Liver (tissue), 9 donors: Measurements from ENCODE around the gene HPGD. TPM values are rescaled to one million over a fixed set of nuclear protein-coding genes. Genes with fewer than 3 reads are reported as not detected.

Source experiments
- DNase-seq: peaks from one replicate; pipeline ENCODE4 v3.0.0-alpha.2; 2017; ENCODE audit warnings: low spot score
- H3K27ac ChIP-seq, 2 donors: one replicate each; pipeline ENCODE4 v1.7.0; 2013; ENCODE audit warnings: inconsistent platforms in 2 of 2, low read length in 2 of 2, control low read depth in 1 of 2, low read depth in 1 of 2, mild to moderate bottlenecking in 1 of 2
- H3K27me3 ChIP-seq, 4 donors: one replicate each; pipeline versions ENCODE4 v1.6.1 to v1.7.0; 2013; ENCODE audit warnings: low read length in 3 of 4, inconsistent platforms in 1 of 4, mild to moderate bottlenecking in 1 of 4, moderate library complexity in 1 of 4; ENCODE audit not compliant: control insufficient read depth in 4 of 4, insufficient read depth in 4 of 4
- H3K36me3 ChIP-seq, 4 donors: one replicate each; pipeline versions ENCODE4 v1.6.1 to v1.7.0; 2013; ENCODE audit warnings: low read length in 3 of 4, mild to moderate bottlenecking in 3 of 4, low read depth in 1 of 4, moderate library complexity in 1 of 4; ENCODE audit not compliant: control insufficient read depth in 4 of 4, insufficient read depth in 3 of 4
- H3K4me1 ChIP-seq, 4 donors: one replicate each; pipeline versions ENCODE4 v1.6.1 to v1.7.0; 2013; ENCODE audit warnings: low read length in 3 of 4, mild to moderate bottlenecking in 3 of 4, moderate library complexity in 1 of 4; ENCODE audit not compliant: control insufficient read depth in 4 of 4, insufficient read depth in 4 of 4
- H3K4me3 ChIP-seq, 3 donors: one replicate each; pipeline versions ENCODE4 v1.6.1 to v1.7.0; 2013; ENCODE audit warnings: low read length in 3 of 3, control low read depth in 1 of 3, low read depth in 1 of 3, mild to moderate bottlenecking in 1 of 3
- H3K9ac ChIP-seq, 2 donors: one replicate each; pipeline ENCODE4 v1.7.0; 2013; ENCODE audit warnings: low read length in 2 of 2, mild to moderate bottlenecking in 2 of 2, moderate library complexity in 2 of 2, control low read depth in 1 of 2, low read depth in 1 of 2
- H3K9me3 ChIP-seq, 4 donors: one replicate each; pipeline versions ENCODE4 v1.6.1 to v1.7.0; 2013; ENCODE audit warnings: low read length in 3 of 4; ENCODE audit not compliant: control insufficient read depth in 4 of 4
- EGR1 ChIP-seq, 2 donors: IDR thresholded peaks; 2 replicates each; pipeline ENCODE4 v1.6.1; 2016 to 2018; ENCODE audit warnings: antibody characterized with exemption in 2 of 2, low read depth in 2 of 2
- FOXA1 ChIP-seq: IDR thresholded peaks from 2 replicates; pipeline ENCODE4 v1.6.1; 2016; ENCODE audit warnings: antibody characterized with exemption
- FOXA2 ChIP-seq: IDR thresholded peaks from 2 replicates; pipeline ENCODE4 v1.6.1; 2016; ENCODE audit warnings: antibody characterized with exemption
- GABPA ChIP-seq, 2 donors: IDR thresholded peaks in 1 of 2; conservative IDR thresholded peaks in 1 of 2; 2 replicates each; pipeline ENCODE4 v1.6.1; 2016; ENCODE audit warnings: antibody characterized with exemption in 2 of 2, mild to moderate bottlenecking in 1 of 2, moderate library complexity in 1 of 2
- HNF4A ChIP-seq, 2 donors: conservative IDR thresholded peaks; 2 replicates each; pipeline ENCODE4 v1.6.1; 2016; ENCODE audit warnings: antibody characterized with exemption in 2 of 2, mild to moderate bottlenecking in 2 of 2
- HNF4G ChIP-seq: IDR thresholded peaks from 2 replicates; pipeline ENCODE4 v1.6.1; 2016; ENCODE audit warnings: antibody characterized with exemption
- JUND ChIP-seq, 2 donors: IDR thresholded peaks; 2 replicates each; pipeline ENCODE4 v1.6.1; 2016; ENCODE audit warnings: antibody characterized with exemption in 2 of 2
- NR2F2 ChIP-seq: IDR thresholded peaks from 2 replicates; pipeline ENCODE4 v1.6.1; 2016; ENCODE audit warnings: antibody characterized with exemption
- RAD21 ChIP-seq, 2 donors: IDR thresholded peaks; 2 replicates each; pipeline ENCODE4 v1.6.1; 2016; ENCODE audit warnings: antibody characterized with exemption in 2 of 2, mild to moderate bottlenecking in 2 of 2
- RXRA ChIP-seq, 2 donors: IDR thresholded peaks; 2 replicates each; pipeline ENCODE4 v1.6.1; 2017 to 2018; ENCODE audit warnings: antibody characterized with exemption in 2 of 2, mild to moderate bottlenecking in 1 of 2
- SP1 ChIP-seq: IDR thresholded peaks from 2 replicates; pipeline ENCODE4 v1.6.1; 2018; ENCODE audit warnings: antibody characterized with exemption, mild to moderate bottlenecking
- TAF1 ChIP-seq: conservative IDR thresholded peaks from 2 replicates; pipeline ENCODE4 v1.6.1; 2016; ENCODE audit warnings: antibody characterized with exemption, mild to moderate bottlenecking
- YY1 ChIP-seq: IDR thresholded peaks from 2 replicates; pipeline ENCODE4 v1.6.1; 2016; ENCODE audit warnings: antibody characterized with exemption, mild to moderate bottlenecking
- whole genome bisulfite sequencing: extraction: QIAGEN DNeasy Blood & Tissue Kit; methylation state at CpG from one replicate; pipeline ENCODE4 v1.1.7; 2013; 5-methylcytosine and 5-hydroxymethylcytosine counted together
- polyA plus RNA-seq, 2 donors: library from polyadenylated mRNA; stranded (reverse) in 1 of 2; unstranded in 1 of 2; fragments of 200-250 nt in 1 of 2; fragments of >200 nt in 1 of 2; fragmentation: Nextera tagmentation in 1 of 2; extraction: Ambion mirVana in 1 of 2; gene quantifications; one replicate each; pipeline versions ENCODE4 v1.2.1 to v1.2.3, GENCODE V29; 2013 to 2015
- total RNA-seq, 2 donors: library from RNA; depleted of rRNA; stranded (reverse); fragments of >200 nt; gene quantifications; one replicate each; pipeline ENCODE4 v1.2.3, GENCODE V29; 2014
- TF ChIP-seq, protein P1 (sequence below): IDR thresholded peaks from 2 replicates; pipeline ENCODE4 v1.6.1; 2016; ENCODE audit warnings: antibody characterized with exemption
- TF ChIP-seq, protein P2 (sequence below): IDR thresholded peaks from 2 replicates; pipeline ENCODE4 v1.6.1; 2016; ENCODE audit warnings: antibody characterized with exemption
- TF ChIP-seq, protein P3 (sequence below): fragments of 150-350 bp; IDR thresholded peaks from 2 replicates; pipeline ENCODE4 v1.5.1; 2017; ENCODE audit warnings: improper control_type of control experiment, low read depth, low read length; ENCODE audit not compliant: missing input control
- TF ChIP-seq, protein P4 (sequence below): IDR thresholded peaks from 2 replicates; pipeline ENCODE4 v1.6.1; 2016; ENCODE audit warnings: antibody characterized with exemption
- TF ChIP-seq, protein P5 (sequence below): IDR thresholded peaks from 2 replicates; pipeline ENCODE4 v1.6.1; 2016; ENCODE audit warnings: antibody characterized with exemption, mild to moderate bottlenecking
- donor health status: healthy.
- donor health status: healthy.
- donor health status: healthy.
- donor health status: healthy.
- donor health status: healthy.

Gene HPGD
- total and polyA plus RNA-seq, 4 donors = 7.9 to 113 (median 57.1) TPM

DNA sequence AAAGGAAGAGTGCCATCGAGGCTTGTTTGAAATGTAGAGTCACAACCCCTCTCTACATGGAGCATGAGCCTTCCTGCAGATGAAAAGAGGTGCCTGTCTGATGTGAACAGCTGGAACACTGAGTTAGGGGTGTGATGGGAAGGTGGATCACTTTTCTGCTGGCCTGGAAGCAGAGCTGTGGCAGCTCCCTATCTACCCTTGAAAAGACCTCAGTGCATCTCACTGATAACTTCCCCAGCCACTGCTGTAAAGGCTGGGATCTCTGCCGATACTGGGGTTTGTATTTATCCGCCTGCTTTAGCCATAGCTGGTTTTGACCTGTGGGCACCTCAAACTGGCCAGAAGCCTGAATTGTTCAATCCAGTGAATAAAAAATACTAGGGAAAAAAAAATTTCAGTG lies 46.8 kb downstream of the HPGD start:
- WGBS = 87% methylated on average over 3 of the region's 3 CpGs

More for the DNA sequence above, 46.8 kb downstream of the HPGD start:
- Histone ChIP-seq H3K4me1 (no peaks in the 10 kb centered on the region), H3K27ac (no peak overlapping the region), H3K27me3 (no peaks in the 10 kb centered on the region), H3K4me3 (no peak overlapping the region), H3K9ac (no peak overlapping the region), H3K9me3 (no peaks in the 10 kb centered on the region), H3K36me3 (no peaks in the 10 kb centered on the region)
- TF ChIP-seq YY1 (no peak), TAF1 (no peak), GABPA (IDR thresholded peaks at IDR 0.05 in 1 of 2, conservative IDR thresholded peaks at IDR 0.05 in 1 of 2) (no peak), RAD21 (IDR thresholded peaks at IDR 0.05) (no peak), FOXA1 (no peak), NR2F2 (no peak), HNF4G (no peak), RXRA (IDR thresholded peaks at IDR 0.05) (no peak), JUND (IDR thresholded peaks at IDR 0.05) (no peak), FOXA2 (no peak), EGR1 (IDR thresholded peaks at IDR 0.05; ENCODE audit: low read depth in 2 of 2) (no peak), HNF4A (conservative IDR thresholded peaks at IDR 0.05) (no peak), SP1 (no peak)
- TF ChIP-seq, protein P1, sequence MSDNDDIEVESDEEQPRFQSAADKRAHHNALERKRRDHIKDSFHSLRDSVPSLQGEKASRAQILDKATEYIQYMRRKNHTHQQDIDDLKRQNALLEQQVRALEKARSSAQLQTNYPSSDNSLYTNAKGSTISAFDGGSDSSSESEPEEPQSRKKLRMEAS = no peak
- TF ChIP-seq, protein P2, sequence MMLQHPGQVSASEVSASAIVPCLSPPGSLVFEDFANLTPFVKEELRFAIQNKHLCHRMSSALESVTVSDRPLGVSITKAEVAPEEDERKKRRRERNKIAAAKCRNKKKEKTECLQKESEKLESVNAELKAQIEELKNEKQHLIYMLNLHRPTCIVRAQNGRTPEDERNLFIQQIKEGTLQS = no peak
- TF ChIP-seq, protein P3, sequence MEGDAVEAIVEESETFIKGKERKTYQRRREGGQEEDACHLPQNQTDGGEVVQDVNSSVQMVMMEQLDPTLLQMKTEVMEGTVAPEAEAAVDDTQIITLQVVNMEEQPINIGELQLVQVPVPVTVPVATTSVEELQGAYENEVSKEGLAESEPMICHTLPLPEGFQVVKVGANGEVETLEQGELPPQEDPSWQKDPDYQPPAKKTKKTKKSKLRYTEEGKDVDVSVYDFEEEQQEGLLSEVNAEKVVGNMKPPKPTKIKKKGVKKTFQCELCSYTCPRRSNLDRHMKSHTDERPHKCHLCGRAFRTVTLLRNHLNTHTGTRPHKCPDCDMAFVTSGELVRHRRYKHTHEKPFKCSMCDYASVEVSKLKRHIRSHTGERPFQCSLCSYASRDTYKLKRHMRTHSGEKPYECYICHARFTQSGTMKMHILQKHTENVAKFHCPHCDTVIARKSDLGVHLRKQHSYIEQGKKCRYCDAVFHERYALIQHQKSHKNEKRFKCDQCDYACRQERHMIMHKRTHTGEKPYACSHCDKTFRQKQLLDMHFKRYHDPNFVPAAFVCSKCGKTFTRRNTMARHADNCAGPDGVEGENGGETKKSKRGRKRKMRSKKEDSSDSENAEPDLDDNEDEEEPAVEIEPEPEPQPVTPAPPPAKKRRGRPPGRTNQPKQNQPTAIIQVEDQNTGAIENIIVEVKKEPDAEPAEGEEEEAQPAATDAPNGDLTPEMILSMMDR = no peak
- TF ChIP-seq, protein P4, sequence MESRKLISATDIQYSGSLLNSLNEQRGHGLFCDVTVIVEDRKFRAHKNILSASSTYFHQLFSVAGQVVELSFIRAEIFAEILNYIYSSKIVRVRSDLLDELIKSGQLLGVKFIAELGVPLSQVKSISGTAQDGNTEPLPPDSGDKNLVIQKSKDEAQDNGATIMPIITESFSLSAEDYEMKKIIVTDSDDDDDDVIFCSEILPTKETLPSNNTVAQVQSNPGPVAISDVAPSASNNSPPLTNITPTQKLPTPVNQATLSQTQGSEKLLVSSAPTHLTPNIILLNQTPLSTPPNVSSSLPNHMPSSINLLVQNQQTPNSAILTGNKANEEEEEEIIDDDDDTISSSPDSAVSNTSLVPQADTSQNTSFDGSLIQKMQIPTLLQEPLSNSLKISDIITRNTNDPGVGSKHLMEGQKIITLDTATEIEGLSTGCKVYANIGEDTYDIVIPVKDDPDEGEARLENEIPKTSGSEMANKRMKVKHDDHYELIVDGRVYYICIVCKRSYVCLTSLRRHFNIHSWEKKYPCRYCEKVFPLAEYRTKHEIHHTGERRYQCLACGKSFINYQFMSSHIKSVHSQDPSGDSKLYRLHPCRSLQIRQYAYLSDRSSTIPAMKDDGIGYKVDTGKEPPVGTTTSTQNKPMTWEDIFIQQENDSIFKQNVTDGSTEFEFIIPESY = no peak
- TF ChIP-seq, protein P5, sequence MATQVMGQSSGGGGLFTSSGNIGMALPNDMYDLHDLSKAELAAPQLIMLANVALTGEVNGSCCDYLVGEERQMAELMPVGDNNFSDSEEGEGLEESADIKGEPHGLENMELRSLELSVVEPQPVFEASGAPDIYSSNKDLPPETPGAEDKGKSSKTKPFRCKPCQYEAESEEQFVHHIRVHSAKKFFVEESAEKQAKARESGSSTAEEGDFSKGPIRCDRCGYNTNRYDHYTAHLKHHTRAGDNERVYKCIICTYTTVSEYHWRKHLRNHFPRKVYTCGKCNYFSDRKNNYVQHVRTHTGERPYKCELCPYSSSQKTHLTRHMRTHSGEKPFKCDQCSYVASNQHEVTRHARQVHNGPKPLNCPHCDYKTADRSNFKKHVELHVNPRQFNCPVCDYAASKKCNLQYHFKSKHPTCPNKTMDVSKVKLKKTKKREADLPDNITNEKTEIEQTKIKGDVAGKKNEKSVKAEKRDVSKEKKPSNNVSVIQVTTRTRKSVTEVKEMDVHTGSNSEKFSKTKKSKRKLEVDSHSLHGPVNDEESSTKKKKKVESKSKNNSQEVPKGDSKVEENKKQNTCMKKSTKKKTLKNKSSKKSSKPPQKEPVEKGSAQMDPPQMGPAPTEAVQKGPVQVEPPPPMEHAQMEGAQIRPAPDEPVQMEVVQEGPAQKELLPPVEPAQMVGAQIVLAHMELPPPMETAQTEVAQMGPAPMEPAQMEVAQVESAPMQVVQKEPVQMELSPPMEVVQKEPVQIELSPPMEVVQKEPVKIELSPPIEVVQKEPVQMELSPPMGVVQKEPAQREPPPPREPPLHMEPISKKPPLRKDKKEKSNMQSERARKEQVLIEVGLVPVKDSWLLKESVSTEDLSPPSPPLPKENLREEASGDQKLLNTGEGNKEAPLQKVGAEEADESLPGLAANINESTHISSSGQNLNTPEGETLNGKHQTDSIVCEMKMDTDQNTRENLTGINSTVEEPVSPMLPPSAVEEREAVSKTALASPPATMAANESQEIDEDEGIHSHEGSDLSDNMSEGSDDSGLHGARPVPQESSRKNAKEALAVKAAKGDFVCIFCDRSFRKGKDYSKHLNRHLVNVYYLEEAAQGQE = no peak
- no peak for DNase-seq
